ENCODE results near the gene SUMF1. TPM values are rescaled to one million over a fixed set of nuclear protein-coding genes. Genes with fewer than 3 reads are reported as not detected.

The SUMF1 gene
- total RNA-seq, 1 experiment from 2014 or later = 87.0 TPM

DNA sequence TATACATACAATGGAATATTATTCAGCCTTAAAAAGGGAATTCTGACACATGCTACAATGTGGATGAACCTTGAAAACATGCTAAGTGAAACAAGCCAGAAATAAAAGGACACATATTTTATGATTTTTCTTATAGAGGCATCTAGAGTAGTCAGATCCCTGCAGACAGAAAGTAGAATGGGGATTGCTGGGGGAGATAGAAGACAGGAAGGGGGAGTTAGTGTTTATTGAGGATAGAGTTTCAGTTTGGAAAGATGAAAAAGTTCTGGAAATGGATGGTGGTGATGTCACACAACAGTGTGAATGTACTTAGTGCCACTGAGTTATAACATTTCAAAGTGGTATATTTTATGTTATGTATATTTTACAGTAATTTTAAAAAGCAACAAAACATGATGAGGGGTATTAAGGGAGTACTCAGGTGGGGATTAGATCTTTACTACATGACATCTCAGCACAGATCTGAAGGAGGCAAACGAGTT lies 30.8 kb upstream of the SUMF1 start:
- DNase-seq (ENCODE audit: low spot score) = no peak

DNA sequence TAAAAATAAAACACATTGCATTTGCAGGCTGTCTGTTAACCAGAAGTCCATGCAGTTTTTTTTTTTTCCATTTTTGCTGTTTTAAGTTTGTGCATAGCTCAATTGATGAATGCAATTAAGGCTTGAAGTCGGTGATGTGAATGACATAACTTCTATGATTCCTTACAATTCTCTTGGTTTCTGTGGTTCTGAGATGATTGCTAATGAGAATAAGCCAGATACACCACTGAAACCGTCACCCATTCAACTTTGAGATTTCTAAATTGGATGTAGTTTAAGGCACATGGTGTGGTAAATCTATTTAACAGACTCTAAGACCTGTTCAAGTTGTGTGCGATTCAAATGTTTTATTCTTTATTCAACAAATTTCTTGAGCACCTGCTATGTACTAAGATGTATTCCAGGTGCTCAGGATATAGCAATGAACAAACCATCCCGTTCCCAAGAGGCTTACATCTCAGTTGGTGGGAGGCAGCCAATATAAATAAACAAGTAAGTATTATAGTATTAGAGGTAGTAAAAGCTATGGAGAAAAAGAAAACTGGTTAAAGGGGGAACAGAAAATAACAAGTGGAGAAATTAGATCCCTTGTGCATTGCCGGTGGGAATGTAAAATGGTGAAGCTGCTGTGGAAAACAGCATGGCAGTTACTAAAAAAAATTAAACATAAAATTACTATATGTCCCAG lies 30.1 kb upstream of the SUMF1 start:
- DNase-seq (ENCODE audit: low spot score) = no peak

DNA sequence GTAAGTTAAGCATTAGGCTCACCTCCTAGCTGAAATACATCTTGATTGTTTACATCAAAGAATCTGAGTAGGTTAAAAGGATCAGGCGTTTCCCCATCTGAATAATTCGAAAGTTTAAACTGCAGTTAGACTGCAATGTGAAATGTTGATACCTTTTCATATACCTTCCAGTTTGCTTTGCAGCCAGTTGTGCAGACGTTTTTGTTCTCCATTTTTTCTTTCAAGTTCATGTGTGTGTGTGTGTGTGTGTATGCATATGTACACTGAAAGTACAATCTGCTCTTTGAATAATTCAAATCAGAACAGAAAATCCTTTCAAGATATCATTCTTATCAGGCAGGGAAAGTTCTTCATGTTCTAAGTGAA lies 29.0 kb upstream of the SUMF1 start:
- no peak for DNase-seq (ENCODE audit: low spot score)

DNA sequence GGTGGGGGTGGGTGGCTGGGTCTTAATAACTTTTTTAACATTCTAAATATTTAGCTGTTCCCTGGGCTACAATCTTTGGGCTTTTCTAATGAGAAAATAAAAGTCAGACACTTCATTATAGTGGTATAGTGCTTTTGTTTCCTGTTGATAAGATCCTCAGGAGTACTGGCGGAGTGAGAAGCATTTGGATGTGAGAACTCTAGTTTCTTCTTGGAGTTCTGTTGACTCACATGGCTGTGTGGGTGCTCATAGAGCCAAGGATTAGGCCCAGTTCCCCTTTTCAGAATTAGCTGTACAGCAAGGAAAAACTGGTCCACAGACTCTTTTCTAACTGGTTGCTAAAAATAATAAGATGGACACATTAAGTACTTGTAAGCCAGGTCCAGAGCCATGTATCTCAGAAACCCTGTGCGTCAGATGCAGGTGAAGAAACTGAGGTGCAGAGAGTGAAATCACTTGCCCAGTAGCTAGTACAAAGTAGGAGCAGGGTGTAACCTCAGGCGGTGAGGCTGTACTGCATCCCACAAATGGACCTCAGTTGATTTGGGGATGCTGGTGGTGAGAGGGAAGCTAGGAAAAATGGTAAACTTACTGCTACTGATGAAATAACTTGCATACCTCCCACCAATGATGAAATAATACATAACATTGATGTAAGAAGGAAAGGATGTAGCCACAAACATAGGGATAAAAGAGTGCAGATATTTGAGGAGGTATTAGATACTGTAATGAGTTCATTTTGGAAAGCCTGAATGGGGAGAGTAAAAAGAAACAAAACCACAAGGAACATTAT lies 28.4 kb upstream of the SUMF1 start:
- DNase-seq (ENCODE audit: low spot score) = no peak

DNA sequence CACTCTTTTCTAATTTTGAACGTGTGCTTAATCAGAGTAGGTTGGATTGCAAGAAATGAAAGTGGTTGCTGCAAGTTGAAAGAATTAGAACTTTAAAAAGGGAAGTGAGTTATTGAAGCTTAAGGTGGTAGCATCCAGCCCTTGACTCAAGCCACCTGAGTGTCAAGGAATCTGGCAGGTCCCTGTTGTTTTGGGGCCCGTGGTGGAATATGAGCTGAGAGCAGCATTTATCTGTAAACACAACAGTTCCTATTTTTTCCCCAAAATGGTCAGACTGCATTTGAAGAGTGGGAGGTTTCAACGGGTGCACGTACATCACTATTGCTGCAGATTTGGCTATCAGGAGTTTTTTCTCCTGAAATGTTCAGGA lies 27.8 kb upstream of the SUMF1 start:
- no peak for DNase-seq (ENCODE audit: low spot score)

DNA sequence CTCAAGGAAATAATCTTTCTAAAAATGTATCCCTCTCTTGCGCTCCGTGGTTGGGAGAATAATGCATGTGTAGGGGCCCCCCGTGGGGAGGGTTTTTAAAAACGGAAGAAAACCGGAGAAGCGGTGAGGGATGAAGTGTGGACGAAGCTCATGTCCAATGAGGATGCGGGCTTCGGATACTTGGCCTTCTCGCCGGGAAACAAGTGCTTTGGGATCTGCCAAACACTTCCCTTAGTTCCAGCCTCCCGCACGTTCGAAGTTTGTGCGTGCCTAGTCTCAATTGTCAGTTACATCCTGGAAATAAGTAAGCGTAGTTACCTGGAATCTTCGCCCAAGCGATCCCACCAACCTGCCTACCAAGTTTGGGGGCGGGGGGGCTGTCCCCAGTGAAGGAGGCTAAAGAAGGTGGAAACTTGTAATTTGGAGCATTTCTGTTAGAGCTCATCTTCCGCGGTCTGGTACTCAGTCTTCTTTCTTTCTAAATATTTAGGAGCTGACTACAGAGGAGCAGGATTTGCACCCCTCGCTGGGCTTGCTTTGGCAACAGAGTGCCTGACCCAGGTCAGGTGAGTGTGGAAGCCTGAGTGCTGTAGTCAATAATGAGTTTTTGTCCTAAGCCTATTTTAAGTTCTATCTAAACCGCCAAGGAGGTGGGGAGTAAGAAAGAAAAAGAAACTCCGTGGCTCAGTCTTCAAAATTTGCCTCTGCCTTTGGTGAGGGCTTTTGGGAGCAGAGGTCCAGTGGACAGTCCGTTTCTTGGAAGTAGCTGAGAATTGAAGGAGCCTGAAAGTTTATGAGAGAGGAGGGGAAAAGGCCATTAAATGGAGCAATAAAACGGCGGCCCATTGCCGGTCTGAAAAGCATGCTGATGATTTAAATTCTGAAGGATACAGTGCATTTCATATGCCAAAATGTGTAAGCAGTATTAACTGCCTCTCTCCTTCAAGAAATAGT lies 27.1 kb upstream of the SUMF1 start:
- peak; percentile 10 for DNase-seq (ENCODE audit: low spot score)

DNA sequence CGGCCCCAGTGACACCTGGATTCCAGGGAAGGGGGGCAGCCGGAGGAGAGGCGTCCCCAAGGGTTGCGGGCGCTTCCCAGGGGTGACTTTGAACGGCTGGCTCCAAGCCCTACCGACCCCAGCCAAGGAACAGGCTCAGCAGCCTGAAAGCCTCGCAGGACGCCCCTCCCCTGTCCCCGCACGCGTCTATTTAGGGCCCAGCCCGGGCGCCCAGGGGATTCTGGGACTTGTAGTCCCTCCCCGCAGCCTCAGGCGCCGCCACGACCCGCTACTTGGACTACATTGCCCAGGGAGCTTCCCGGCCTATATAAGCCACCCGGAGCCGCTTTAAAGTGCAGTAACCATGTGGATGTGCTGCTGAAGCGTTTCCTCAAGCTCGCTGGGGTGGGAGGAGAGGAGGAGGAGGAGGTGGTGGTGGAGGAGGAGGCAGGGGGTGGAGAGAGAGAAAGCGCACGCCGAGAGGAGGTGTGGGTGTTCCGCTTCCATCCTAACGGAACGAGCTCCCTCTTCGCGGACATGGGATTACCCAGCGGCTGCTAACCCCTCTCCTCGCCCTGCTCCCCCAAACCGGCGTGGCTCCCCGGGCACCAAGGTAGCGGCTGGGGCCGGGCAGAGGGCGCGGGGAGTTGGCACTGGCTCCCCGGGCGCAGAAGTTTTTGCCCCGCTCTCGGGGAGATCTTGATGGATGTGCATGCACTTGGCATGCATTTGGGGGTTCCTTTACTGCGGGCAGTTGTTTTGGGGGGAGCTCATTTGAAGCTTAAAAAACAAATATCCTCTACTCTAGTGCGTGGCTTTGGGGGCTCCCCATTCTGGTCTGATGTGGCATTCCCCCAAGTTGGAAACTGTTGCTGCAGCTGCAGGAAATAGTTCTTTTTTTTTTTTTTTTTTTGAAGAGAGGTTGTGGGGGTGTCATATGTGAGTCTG lies 26.2 kb upstream of the SUMF1 start, which contains the start of gene ITPR1:
TSS of gene ITPR1 (plus strand) at position 335 of the 927 bp plus-strand sequence. CDS start 23,144 bp downstream, outside the sequence.
- DNase-seq (ENCODE audit: low spot score) = peak; percentile 97

DNA sequence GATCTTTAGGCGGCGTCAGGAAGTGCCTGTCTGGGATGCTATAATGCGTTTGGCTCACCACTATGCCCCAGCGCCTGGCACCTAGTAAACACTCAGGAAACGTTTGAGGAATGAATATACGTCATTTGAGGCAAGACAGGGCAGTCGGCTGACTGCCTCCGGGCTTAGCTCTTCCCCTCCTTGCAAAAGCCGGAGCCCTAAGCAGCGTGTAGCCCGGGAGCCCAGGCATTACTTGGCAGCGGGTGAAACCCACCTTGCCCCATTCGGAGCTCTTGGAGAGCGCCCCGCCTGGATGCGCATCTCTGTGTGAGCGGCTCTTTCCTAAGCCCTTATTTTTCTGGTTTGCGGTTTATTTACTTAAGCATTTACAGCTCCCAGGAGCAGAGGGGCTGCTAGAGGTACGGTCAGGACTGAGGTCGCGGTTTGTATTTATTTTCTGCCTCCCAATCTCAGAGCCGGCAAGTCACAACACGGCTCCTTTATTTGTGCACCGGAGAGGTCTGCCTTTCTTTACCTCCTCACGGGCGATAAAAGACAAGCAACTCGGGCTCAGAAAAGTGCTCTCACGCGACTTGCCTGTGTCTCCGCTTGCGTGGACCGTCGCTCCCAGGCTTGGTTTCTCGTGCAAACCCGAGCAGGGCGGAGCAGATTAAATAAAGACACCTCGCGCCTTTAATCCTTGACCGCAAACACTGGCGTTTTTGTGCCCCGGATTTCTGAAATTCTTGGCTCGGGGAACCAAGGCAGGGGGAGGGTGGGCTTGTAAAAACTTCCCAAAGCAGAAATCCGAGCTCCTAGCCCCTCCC lies 25.3 kb upstream of the SUMF1 start:
- DNase-seq (ENCODE audit: low spot score) = peak; percentile 54

DNA sequence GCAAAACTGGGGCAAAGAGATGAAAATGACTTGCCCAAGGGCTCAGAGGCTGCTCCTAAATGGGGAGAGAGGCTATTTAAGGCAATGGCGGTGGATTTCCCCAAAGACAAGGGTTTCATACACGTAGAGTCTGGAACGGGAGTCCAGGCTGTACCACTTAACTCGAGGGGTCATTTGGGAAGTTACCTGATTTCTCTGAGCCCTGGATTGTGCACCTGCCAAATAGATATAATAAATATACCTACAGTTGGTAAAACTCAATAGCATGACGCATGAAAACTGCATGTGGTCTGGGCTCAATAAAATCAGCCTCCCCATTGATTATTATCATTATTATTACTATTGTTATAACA lies 24.8 kb upstream of the SUMF1 start:
- DNase-seq (ENCODE audit: low spot score) = no peak

DNA sequence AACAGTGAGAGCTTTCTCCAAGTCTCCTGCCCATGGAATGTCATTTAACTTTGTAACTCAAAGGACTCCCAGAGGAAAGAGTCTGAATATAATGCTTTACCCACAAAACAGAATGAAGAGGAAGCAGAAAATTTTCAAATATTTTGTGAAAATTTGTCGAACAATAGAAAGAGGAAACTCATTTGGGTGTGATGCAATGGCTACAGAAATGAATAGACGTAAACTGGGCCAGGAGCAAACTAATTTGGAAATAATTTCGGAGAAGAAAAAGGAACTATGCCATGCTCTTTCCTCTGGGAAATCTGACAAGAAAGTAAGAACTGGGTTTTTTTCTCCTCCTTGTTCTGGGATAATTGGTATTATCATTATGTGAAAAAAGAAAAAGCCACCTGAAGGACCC lies 11.2 kb upstream of the SUMF1 start:
- DNase-seq (ENCODE audit: low spot score) = no peak

DNA sequence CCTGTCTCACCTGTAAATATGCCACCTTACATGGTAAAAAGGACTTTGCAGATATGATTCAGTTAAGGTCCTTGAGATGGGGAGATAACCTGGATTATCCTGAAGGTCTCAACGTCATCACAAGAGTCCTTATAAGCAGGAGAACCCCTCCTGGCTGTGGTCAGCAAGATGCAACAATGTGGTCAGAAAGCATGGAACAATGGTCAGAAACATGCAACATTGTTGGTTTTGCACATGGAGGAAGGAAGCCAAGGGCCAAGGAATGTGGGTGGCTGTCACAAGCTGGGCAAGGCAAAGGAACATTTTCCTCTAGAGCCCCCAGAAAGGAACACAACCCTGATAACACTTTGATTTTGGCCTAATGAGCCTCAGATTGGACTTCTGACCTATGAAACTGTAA lies 9.4 kb upstream of the SUMF1 start:
- no peak for DNase-seq (ENCODE audit: low spot score)

DNA sequence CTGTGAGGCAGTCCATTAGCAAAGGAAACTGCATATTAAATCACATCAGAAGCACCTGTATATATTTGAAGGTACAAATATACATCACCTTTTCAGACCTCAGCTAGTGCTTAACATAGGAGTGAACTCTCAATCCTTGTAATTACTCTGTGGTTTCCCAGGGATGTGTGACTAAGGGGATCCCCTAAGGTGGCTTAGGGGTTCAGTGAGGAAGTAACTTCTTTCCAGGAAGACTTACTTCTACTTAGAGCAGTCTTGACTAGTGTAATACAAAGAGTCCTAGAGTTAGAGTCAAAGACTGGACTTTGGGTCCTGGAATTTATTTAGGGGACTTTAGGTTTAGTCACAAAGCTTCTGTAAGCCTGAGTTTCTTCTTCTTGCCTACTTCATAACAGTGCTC lies 8.7 kb upstream of the SUMF1 start:
- no peak for DNase-seq (ENCODE audit: low spot score)

DNA sequence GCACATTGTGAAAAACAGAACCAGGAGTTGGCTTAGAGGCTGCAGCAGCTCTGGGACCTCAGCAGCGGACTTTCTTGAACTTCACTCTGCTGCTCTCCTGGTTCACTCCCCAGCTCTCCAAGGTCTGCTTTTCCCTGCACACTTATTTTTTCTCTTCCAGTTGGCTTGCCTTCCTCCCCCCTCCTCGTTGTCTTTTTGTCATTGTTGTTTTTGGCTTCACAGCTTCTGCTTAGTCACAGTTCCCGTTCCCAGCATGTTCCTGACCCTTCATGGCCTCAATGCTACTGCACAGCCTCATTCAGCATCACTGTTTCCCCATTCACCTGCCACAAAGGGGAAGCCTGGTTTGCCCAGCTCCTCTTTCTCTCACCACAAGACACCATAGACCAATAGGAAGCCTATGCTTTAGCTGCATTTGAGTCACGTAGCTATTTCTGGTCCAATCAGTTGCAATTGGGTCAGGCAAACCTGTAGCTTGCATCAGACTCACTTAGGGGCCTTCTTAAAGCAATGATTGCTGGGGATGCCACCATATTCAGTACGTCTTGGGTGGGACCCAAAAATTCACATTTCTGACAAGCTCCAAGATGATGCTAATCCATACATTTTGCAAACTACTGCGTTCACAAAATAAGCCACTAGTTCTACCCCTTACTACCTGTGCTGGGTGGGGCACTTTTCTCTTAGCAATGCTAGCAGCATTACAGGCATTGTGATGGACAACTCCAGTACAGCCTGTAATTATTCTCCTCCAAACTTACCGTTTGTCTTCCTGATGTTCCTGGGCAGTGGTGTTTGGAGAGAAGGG lies 7.8 kb upstream of the SUMF1 start:
- peak; percentile 83 for DNase-seq (ENCODE audit: low spot score)

DNA sequence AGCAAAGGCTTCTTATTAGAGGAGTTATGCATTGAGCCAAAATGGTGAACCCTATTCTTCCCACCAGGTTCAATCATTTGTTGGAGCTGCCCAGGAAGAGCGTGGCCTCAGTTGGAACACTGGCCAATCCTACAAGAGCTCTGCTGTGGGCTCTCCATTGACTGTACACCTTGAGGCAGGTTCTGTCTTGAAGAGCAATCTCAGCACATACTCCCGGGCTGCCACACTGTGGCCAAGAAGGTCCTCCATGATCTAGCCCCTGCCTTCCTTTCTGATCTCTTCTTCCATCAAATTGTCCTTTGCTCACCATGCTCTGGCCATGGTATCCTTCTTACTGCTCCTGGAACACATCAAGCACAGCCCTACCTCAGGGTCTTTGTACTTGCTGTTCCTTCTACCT lies 5.7 kb upstream of the SUMF1 start:
- no peak for DNase-seq (ENCODE audit: low spot score)

DNA sequence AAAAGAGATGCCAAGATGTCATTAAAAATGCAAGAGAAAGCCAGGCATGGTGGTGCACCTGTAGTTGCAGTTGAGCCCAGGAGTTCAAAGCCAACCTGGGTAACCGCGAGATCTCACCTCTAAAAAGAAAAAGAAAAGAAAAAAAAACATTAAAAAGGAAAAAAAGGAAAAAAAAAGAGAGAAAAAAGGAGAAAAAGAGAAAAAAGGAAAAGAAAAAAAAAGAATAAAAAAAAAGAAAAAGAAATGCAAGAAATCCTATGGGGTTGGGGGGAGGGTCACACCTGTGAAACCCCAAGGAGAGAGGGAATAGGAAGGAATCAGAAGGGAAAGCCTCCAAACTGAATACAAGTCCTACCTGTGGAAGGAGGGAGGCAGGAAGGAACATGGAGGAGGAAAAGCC lies 5.2 kb upstream of the SUMF1 start:
- no peak for DNase-seq (ENCODE audit: low spot score)

DNA sequence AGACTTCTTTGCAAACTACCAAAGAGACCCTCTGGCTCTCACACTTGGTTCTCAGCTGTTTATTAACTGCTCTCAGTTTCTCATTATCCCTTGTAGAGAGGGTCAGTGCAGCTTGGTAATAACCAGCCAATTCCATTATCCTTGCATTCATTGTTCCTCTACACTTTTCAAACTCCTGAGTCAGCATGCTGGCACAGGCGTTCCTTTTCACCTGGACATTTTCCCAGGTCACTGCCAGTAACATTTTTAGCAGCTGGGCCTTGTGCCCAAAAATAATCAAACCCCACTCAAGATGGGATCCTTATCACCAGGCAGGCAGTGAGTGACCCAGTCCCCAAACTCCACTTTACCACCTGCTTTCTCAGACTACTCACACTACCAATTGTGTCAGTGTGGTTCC lies 4.8 kb upstream of the SUMF1 start:
- DNase-seq (ENCODE audit: low spot score) = no peak

DNA sequence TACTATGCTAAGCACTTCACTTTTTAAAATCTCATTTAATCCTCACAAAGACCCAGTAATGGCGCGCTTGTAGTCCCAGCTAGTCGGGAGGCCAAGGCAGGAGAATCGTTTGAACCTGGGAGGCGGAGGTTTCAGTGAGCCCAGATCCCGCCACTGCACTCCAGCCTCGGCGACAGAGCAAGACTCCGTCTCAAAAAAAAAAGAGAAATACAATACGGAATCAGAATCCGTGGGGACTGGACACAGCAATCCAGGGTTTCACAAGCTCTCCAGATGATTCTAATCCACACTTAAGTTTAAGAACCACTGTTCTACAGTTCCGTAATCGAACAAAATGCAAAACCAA lies 426 bp upstream of the SUMF1 start:
- no peak for DNase-seq (ENCODE audit: low spot score)

DNA sequence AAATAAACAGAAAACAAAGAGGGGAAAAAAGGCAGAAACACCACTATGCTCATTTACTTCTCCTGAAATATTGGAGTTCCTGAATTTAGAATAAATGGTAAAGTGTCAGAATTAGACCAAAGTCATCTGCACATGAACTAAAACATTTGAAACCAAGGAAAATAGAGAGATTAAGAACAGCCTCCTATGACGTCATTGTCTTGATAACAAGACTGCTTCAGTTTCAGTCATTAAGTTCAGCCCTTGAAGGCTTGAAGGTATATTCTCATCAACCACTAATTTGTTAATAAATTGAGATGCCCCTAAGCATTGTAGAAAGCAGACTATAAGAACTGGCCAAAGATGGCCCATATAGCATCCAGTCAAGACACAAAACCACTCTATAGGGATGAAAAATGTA lies 2.5 kb downstream of the SUMF1 start:
- no peak for DNase-seq (ENCODE audit: low spot score)

DNA sequence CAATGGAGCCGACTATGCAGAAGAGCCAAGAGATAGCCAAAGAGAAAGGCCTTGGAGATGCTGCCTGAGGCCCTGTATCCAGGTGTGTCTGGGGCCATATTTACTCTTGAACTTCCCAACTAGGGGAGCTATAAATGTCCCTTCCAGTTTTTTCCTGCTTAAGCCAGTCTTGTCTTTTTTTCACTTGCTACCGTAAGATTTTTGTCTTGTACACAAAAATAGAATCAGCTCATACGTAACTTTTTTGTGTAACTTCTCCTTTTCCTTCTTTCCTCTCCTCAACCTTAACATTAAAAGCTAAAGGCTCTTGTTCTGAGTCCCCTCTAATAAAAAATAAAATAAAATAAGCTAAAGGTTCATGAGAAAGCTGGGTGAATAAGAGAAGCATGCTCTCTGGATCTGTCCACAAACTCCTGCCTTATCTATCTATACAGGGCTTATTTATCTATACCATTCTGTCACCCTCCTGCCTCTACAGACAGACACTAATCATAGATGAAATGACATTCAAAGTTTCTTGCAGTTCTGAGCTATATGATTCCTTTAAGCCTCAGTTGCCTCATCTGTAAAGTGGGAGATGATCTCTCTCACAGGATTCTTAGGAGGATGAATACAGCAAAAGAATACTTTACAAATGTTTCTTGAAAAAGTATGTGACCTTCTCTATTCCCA lies 4.6 kb downstream of the SUMF1 start:
- DNase-seq (ENCODE audit: low spot score) = no peak

Measured in A172 (cell line).